Measurements from ENCODE around the gene YARS1.

DNA sequence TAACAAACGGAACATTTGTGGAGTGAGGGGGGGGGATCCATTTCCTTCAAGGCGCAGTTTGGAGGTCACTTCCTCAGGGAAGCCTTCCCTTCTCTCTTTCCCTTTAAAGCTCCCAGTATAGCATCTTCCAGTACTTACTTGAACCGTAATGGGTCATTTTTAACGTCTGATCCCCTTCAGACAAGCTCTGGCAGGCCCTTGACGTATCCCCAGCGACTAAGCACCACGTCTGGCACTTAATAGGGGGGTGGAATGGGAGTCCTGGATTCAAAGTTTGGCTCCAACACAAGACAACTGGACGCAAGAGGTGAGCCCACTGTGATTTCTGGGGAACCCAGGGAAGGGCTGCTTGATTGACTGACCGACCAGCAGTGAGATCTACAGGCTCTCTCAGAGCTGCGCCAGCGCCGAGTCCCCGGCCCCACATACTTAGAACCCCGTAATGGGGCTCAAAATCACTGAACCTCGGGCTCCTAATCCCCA lies 441 bp downstream of the YARS1 start:
- no peak for TF ChIP-seq EZH2 (IDR thresholded peaks at IDR 0.05)
- no peak for TF ChIP-seq POLR2AphosphoS5 (IDR thresholded peaks at IDR 0.05; ENCODE audit: borderline replicate concordance, low read depth, low read length)
- no peak for TF ChIP-seq FOXP2 (optimal IDR thresholded peaks at IDR 0.05; ENCODE audit: control extremely low read depth, extremely low read length, insufficient read depth)

Data from SK-N-MC (cell line).